ENCODE data around the gene OR9A2.
"Not testable (repeated sequence)": the region's sequence is repeated elsewhere in the genome, so short reads cannot be mapped to it uniquely, and the experiment has no call there.

Gene OR9A2

DNA sequence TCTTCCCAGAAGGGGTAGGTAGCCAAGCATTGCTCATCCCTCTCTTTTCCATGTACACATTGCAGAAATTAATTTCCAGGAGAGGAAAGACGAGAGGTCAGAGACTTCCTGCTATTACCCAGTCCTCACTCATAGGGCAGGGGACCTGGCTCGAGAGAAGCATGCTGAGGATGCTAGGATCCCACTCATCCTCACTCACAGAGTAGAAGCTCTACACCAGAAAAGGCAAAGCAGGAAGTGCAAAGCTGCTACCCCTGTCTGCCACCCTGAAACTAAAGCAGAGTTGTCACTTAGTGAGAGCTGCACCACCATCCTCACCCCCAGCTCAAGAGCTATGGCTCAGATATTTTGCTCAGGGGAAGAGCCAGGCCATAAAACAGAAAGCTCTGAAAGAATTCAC, 9.9 kb downstream of the OR9A2 start:
- DNase-seq = no peak

DNA sequence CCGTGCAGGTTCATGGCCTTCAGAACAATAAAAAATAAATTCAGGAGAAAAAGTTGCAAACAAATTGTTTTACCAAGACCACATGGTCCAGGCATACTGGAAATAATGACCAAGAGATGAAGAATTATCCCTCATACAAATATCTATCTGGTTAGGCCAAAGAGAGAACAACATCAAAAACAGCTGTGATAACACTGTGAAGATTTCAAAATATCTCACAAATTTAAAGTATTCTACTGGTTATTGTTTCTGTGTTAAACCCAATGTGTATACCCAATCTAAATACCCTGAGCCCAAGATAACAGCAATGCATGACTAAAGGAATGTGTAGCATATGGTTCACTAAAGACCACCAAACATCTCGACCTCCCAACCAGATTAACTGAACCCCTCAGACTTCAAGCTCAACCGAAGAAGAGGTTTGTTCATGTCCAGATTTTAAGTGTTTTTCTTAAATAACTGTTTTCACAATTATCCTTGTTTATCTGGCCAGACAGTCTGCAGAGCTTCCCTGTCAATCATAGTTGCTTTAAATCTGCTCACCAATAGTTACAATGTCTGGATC, 10.9 kb downstream of the OR9A2 start:
- no peak for DNase-seq

DNA sequence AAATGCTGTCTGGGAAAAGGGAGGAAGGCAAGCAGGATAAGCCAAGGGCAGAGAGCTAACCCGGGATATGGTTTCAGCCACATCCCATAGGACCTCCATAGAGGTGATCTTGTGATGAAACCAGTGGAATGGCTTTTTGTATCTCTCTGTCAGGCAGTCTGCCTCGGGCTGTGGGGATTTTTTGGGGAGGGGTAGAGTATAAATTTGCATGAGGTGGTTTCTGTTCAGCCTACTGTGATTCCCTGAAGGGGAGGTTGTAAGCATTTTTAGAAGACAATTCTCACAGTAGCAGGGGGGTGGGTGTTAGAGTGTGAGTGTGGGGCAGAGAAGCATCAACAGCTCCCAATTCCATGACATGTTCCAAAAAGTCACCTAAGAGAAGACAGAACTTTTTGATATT, 11.8 kb downstream of the OR9A2 start:
- DNase-seq = no peak

DNA sequence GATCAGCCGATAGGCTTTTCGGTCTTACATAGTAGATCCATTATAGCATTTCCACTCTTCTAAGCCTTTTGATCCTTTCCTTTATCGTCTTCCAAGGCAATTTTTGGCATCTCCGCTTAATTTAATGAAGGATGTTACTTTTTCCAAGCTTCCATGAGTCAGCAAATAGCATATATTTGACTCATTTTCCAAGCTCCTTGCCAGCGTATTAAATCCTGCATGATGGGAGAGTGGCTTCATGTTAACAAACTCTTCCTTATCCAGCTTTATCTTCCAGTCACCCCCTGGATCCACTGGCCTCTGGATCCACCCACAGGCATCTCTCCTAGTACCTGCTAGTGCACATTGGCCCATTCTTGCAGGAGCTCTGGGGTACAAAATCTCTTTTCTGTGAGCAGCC, 13.0 kb downstream of the OR9A2 start:
- no peak for DNase-seq

DNA sequence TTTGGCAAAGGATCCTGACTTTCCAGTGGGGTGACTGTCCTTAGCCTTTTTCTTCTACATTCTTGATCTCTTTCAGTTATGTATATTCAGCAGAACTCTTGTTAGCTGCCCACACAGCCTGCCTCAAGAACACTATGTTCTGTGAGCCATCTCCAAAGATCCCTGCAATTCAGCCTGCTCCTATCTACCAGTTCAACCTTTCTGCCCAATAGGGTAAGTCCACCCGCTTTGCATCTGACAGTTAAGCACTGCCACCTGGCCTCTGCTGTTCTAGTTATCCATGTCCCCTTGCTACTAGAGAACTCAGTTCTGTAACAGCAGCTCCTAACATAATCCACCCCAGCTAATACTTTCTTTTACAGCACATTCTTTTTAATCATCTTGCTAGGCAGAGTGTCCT, 13.5 kb downstream of the OR9A2 start:
- DNase-seq = no peak

DNA sequence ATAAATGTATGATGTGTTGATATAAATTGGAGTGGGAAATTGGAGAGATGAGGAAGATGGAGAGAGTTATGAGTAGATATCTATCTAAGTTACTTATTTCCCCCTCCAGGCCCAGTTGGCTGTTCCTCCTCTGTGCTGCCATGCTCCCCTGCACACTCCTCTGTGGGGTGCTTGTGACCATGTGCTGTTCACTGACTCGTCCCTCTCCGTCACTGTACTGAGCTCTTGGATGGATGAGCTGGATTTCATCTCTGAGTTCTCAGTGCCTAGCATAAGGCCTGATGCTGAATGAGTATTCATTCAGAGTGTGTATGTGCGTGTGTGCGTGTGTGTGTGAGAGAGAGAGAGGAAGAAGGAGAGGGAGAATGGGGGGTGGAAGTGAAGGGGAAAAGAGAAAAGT, 14.5 kb downstream of the OR9A2 start:
- DNase-seq = no peak

GRCh38 chr7:143012001-143012400, 14.9 kb downstream of the OR9A2 start:
- no peak for DNase-seq

- DNase-seq = peak; percentile 40 to 76 (median 66)
These were observed 18.7 kb downstream of the OR9A2 start for GRCh38 chr7:143008007-143008901.

- no peak for DNase-seq
These were observed 21.2 kb downstream of the OR9A2 start for GRCh38 chr7:143005632-143006260.

GRCh38 chr7:143003393-143004051, 23.4 kb downstream of the OR9A2 start:
- DNase-seq = peak in 4 of 5 donors; percentile 10 to 63 (median 30)

DNA sequence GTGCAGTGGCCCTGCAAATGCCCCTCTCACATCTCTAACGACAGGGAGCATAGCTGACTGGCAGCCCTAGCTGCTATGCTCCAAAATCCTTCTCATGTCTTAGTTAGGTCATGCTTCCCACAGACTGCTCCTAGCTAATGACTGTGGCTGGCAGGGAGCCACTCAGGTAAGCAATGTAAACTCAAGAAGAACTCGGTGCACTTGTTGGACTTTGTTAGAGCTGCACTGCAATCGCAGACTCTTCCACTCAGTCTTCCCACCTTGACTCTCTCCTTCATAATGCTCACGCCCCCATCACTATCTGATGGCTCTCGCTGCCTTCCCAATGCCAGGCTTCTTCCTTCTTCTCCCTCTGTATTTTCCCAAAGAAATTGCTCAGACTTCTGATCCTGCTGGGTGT, 24.0 kb downstream of the OR9A2 start:
- DNase-seq = no peak

DNA sequence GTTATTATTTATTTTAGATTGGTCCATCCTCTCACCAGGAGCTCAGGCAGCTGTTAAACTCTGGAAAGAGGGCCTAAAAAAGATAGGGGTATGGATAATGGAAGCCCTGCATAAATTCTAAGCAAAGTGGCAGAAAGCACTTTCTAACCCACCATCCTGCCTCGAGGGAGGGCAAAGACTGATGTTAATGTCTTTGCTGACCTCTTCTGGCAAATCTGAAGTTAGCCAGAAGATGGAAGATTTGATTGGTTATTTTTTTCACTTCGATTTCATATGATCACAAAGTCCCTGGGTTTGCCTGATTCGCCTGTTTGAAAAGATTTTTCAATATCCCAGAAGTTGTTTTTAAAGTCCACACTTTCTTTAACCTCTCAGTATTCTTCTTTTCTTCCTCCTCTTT, 24.8 kb downstream of the OR9A2 start:
- no peak for DNase-seq

GRCh38 chr7:143000648-143001047, 26.3 kb downstream of the OR9A2 start:
- no peak for DNase-seq

GRCh38 chr7:142999793-143000192, 27.1 kb downstream of the OR9A2 start:
- no peak for DNase-seq

GRCh38 chr7:142998966-142999365, 28.0 kb downstream of the OR9A2 start:
- DNase-seq = no peak

- DNase-seq = no peak
These were observed 29.4 kb downstream of the OR9A2 start for GRCh38 chr7:142997456-142997989.

- no peak for DNase-seq
These were observed 34.5 kb downstream of the OR9A2 start for GRCh38 chr7:142992427-142992826.

DNA sequence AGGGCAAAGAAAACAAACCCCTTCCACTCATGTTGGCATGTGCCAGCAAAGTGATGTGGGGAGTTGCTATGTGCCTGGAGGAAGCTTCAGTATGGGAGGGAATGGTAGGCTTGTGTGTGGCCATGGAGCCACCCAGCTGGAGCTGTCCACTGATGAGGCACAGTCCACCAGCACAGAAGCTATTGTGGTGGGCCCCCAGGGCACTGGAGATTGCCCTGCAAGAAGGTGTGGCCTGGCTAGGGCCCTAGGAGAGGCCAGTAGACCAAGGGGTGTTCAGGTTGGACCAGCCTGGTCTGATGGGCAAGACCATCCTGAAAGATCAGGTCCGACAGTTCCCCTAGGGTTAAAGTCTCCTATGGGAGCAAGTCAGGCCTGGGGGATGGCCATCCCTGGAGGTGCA, 42.6 kb downstream of the OR9A2 start:
- DNase-seq = no peak

DNA sequence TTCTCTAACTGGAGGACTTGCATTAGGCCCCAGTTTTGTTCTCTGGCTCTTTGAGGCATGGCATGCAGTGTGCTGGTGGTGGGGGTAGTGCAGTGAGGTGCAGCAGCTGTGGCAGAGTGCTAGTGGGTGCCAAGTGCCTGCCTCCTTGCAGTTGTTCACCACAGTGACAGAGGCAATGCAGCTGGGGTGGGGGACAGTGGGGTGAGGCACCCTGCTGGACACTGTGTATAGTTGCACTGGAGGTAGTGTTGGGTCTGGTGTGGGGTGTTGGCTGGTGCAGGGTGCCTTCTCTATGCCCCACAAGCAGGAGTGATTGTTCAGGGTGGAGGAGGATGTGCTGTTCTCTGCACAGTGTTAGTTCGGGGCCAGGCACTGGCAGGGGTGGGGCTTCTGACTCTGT, 43.1 kb downstream of the OR9A2 start:
- no peak for DNase-seq

GRCh38 chr7:142978402-142978801, 48.5 kb downstream of the OR9A2 start:
- not testable (repeated sequence) for DNase-seq
